ENCODE data around the gene EIF2D. TPM values are rescaled to one million over a fixed set of nuclear protein-coding genes. Genes with fewer than 3 reads are reported as not detected.

Gene EIF2D
- total and polyA plus RNA-seq, 2 of the 4 experiments (the other 2 are of a cell fraction) = 64.3 to 69.4 TPM

DNA sequence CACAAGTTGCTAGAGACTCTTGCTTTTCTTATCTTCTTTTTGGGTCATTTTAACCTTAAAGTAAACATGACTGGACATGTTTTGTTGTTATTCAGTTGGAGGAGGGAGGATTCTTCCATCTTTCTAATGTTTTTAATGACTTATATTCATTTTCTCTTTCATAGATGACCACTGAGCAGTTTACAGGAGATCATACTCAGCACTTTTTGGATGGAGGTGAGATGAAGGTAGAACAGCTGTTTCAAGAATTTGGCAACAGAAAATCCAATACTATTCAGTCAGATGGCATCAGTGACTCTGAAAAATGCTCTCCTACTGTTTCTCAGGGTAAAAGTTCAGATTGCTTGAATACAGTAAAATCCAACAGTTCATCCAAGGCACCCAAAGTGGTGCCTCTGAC lies 35.0 kb upstream of the EIF2D start:
- Histone ChIP-seq H3K79me1 (ENCODE audit: low read depth in 1 of 2, low read length in 2 of 2) (peaks cover 10 to 28% of the 10 kb centered on the region in 2 experiments; a peak in 3 of 4 replicates), H3K14ac (replicated peaks; ENCODE audit: low read depth, low read length) (no peak overlapping the region), H3K27me3 (ENCODE audit: control insufficient read depth, insufficient read depth, low read length) (no peaks in the 10 kb centered on the region), H3K9me3 (ENCODE audit: control insufficient read depth, insufficient read depth, low read length) (no peaks in the 10 kb centered on the region), H3K56ac (ENCODE audit: extremely low read depth, insufficient read depth, low read length) (no peak overlapping the region), H2AK5ac (ENCODE audit: low read depth, low read length) (no peak overlapping the region), H3K36me3 (ENCODE audit: control insufficient read depth, insufficient read depth, low read length) (peaks cover 15% of the 10 kb centered on the region), H4K91ac (ENCODE audit: insufficient read depth, low read depth, low read length) (no peak overlapping the region), H4K20me1 (ENCODE audit: insufficient read depth, low read length) (no peaks in the 10 kb centered on the region; the same call in 1 of the 2 replicates), H2BK15ac (ENCODE audit: low read depth, low read length) (no peak overlapping the region), H2AK9ac (replicated peaks; ENCODE audit: low read depth, low read length, poor library complexity) (no peak overlapping the region), H3K18ac (ENCODE audit: low read depth, low read length) (peak overlapping the region; percentile 81; the same call in 1 of the 2 replicates), H4K5ac (ENCODE audit: low read depth, low read length) (peak overlapping the region; percentile 84; the same call in 1 of the 2 replicates), H4K8ac (ENCODE audit: low read depth in 2 of 2, low read length in 2 of 2) (no peak overlapping the region), H3K4me3 (ENCODE audit: insufficient read depth, low read depth, low read length) (no peak overlapping the region), H2BK5ac (ENCODE audit: low read depth, low read length, poor library complexity, severe bottlenecking) (no peak overlapping the region), H3K9ac (ENCODE audit: low read depth, low read length) (no peak overlapping the region), H3K27ac (ENCODE audit: insufficient read depth, low read length) (no peak overlapping the region), H2BK20ac (ENCODE audit: low read depth, low read length) (no peak overlapping the region), H3K9me1 (ENCODE audit: insufficient read depth, low read length) (no peaks in the 10 kb centered on the region; the same call in 1 of the 2 replicates), H3K4ac (ENCODE audit: low read depth, low read length) (no peak overlapping the region), H2BK120ac (ENCODE audit: low read depth, low read length) (no peak overlapping the region), H3K23ac (ENCODE audit: low read depth, low read length) (0 out of 2 replicates have a peak overlapping the region, but pooled peaks have one; percentile 27), H3K4me2 (ENCODE audit: low read depth, low read length) (no peak overlapping the region), H3K4me1 (ENCODE audit: control insufficient read depth, insufficient read depth, low read length) (peaks cover 2% of the 10 kb centered on the region; the same call in 1 of the 2 replicates), H2AFZ (replicated peaks; ENCODE audit: low read length, poor library complexity) (no peak overlapping the region)
- no peak for ATAC-seq (ENCODE audit: low read depth)
- intact Hi-C loops (cut with micrococcal nuclease) = no loop called here
- POLR2A ChIA-PET (ENCODE audit: unreplicated experiment) = no interaction called here
- BruUV-seq (replicated peaks) = no TSS peak
- no peak for DNase-seq
- in situ Hi-C loops (cut with MboI; ENCODE audit: low sequenced_read_pairs) = no loop called here
- dilution Hi-C loops (cut with HindIII; ENCODE audit: low sequenced_read_pairs, unreplicated experiment) = no loop called here
- CTCF ChIA-PET = interaction anchor here (2.4 kb wide), 1 partner anchor 17 kb away, joined by 10 read pairs; no protein-coding TSS in a partner anchor
- TF ChIP-seq CHD1 (IDR thresholded peaks at IDR 0.05; ENCODE audit: low read depth, low read length) = no peak
- TF ChIP-seq, protein P1, sequence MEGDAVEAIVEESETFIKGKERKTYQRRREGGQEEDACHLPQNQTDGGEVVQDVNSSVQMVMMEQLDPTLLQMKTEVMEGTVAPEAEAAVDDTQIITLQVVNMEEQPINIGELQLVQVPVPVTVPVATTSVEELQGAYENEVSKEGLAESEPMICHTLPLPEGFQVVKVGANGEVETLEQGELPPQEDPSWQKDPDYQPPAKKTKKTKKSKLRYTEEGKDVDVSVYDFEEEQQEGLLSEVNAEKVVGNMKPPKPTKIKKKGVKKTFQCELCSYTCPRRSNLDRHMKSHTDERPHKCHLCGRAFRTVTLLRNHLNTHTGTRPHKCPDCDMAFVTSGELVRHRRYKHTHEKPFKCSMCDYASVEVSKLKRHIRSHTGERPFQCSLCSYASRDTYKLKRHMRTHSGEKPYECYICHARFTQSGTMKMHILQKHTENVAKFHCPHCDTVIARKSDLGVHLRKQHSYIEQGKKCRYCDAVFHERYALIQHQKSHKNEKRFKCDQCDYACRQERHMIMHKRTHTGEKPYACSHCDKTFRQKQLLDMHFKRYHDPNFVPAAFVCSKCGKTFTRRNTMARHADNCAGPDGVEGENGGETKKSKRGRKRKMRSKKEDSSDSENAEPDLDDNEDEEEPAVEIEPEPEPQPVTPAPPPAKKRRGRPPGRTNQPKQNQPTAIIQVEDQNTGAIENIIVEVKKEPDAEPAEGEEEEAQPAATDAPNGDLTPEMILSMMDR (conservative IDR thresholded peaks at IDR 0.05; ENCODE audit: low read depth, low read length) = no peak
- no peak for TF ChIP-seq BHLHE40 (IDR thresholded peaks at IDR 0.05; ENCODE audit: low read depth, low read length)
- TF ChIP-seq NFE2L2 (IDR thresholded peaks at IDR 0.05; ENCODE audit: low read depth, low read length) = no peak
- TF ChIP-seq RFX5 (IDR thresholded peaks at IDR 0.05; ENCODE audit: low read depth, low read length) = no peak
- TF ChIP-seq RAD21 (IDR thresholded peaks at IDR 0.05; ENCODE audit: low read length) = no peak
- no peak for TF ChIP-seq RCOR1 (IDR thresholded peaks at IDR 0.05; ENCODE audit: insufficient replicate concordance, low read length)
- TF ChIP-seq SMC3 (IDR thresholded peaks at IDR 0.05; ENCODE audit: low read depth, low read length) = no peak
